ENCODE measurements around the gene ANAPC1.
A peak's percentile ranks its signal among the peaks of the same experiment; 100 is the strongest.

GRCh38 chr2:111905990-111906735 lies 22.2 kb upstream of the ANAPC1 start:
- TF ChIP-seq CTCF (IDR thresholded peaks at IDR 0.05; ENCODE audit: low read depth, low read length, missing input control) (no peak), ATF3 (IDR thresholded peaks at IDR 0.05) (no peak), RAD21 (IDR thresholded peaks at IDR 0.05) (peak in 1 of 2 donors; percentile 17), YY1 (IDR thresholded peaks at IDR 0.05) (no peak), REST (IDR thresholded peaks at IDR 0.05) (no peak), EGR1 (IDR thresholded peaks at IDR 0.05; ENCODE audit: low read depth in 2 of 2) (no peak), TAF1 (conservative IDR thresholded peaks at IDR 0.05) (no peak), GABPA (IDR thresholded peaks at IDR 0.05 in 1 of 2, conservative IDR thresholded peaks at IDR 0.05 in 1 of 2) (no peak), MAX (IDR thresholded peaks at IDR 0.05) (no peak), SP1 (IDR thresholded peaks at IDR 0.05) (no peak)

All from liver (tissue), 3 donors.